G401 (cell line): ENCODE data around the gene CLHC1. TPM values are rescaled to one million over a fixed set of nuclear protein-coding genes. Genes with fewer than 3 reads are reported as not detected.
"Not testable (repeated sequence)": the region's sequence is repeated elsewhere in the genome, so short reads cannot be mapped to it uniquely, and the experiment has no call there.

ENCODE experiments used
- DNase-seq: peaks from one replicate; pipeline ENCODE4 v3.0.0-alpha.2; 2015; ENCODE audit warnings: low spot score
- in situ Hi-C: cut with HindIII; loops from 2 replicates; pipeline ENCODE4 v1.10.0; 2016; ENCODE audit warnings: low sequenced_read_pairs, mixed read lengths
- total RNA-seq: library from RNA; depleted of rRNA; stranded (reverse); fragments of >200 nt; shearing (Covaris generic); gene quantifications from 2 replicates; pipeline ENCODE4 v1.2.3, GENCODE V29; 2014; rRNA removed

CLHC1 gene
- 0.62 and 6.6 TPM in 2 replicates for total RNA-seq

DNA sequence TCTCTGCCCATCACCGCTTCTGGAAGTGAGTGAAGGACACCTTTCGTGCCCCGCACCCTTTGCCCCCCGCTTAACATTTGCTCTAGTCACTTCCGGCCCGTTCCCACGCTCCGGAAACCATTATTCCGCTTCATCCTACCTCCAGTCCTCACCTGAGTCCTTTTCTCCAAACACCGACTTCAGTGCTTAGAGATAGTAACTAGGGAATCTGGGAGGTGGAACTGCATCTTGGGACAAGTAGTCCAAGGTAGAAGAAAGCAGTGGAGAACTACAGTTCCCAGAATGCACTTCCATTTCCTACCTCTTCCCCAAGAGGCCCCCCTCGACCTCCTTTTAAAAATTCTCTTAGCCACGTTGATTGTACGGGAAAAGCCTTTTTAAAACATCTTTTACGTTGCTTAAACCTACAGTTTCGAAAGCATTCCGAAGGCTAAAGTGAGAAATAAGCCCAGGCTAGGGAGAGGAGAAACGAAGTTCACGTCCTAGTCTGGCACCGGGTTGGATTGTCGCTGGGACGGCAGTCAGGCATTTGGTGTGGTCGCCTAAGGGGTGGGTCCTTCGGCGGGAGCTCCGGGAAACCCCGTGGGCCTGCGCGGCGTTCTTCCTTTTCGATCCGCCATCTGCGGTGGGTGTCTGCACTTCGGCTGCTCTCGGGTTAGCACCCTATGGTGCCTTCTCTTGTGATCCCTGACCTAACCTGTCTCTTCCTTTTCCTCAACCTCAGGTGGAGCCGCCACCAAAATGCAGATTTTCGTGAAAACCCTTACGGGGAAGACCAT, at the start of gene CLHC1, which contains the start of gene RPS27A:
CLHC1 (minus strand) TSS at position 210 of the 779 bp plus-strand sequence. CDS start 9,882 bp downstream, outside the sequence.
RPS27A (plus strand) TSS at position 605 of the 779 bp plus-strand sequence; CDS start at position 742, 137 bp downstream.
- peak; percentile 99 for DNase-seq
- in situ Hi-C loops = no loop called here

DNA sequence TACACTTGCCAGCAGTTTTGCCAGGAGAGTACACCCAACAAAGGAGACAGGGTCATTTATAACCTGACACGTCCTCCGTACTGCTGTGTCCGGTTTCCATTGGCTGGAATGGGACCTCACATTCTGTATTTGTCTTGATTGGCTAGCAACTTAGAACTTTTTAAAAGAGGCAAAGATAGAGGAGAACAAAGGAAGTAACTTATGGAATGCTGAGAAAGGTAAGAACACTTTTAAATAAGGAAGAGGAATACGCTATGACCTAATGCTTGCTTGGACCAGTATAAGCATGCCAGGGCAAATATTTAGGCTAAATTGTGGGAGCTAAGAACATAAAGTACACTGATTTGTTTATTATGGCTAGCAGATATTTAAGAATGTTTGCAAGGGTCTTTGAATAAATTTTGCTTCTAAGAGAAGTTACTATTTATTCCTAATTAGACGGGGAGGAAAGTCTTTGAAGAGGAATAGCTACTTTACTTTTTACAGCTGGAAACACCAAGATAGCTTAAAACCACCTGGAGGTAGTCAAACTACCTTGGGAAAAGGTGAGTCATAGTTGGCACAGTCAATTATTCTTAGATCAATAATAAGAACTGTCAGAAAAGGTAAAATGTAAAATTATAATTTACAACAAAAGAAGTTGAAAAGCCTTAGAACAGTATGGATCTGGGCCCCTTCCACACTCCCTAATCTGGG, 48.9 kb upstream of the CLHC1 start:
- in situ Hi-C loops, DNase-seq: not testable (repeated sequence)

DNA sequence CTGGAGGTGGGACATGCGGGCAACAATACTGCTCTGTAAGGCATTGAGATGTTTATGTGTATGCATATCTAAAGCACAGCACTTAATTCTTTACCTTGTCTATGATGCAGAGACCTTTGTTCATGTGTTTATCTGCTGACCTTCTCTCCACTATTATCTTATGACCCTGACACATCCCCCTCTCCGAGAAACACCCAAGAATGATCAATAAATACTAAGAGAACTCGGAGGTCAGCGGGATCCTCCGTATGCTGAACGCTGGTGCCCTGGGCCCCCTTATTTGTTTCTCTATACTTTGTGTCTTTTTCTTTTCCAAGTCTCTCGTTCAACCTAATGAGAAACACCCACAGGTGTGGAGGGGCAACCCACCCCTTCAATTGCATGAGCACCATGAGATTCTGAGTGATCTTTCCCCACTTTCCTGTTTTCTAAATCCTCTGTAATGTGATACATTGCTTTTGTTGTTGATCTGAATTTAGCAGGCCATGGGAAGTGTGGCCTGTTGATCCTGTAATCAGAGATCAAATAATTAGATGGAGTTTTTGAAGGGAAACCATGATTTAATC, 47.8 kb upstream of the CLHC1 start:
- in situ Hi-C loops = not testable (repeated sequence)

DNA sequence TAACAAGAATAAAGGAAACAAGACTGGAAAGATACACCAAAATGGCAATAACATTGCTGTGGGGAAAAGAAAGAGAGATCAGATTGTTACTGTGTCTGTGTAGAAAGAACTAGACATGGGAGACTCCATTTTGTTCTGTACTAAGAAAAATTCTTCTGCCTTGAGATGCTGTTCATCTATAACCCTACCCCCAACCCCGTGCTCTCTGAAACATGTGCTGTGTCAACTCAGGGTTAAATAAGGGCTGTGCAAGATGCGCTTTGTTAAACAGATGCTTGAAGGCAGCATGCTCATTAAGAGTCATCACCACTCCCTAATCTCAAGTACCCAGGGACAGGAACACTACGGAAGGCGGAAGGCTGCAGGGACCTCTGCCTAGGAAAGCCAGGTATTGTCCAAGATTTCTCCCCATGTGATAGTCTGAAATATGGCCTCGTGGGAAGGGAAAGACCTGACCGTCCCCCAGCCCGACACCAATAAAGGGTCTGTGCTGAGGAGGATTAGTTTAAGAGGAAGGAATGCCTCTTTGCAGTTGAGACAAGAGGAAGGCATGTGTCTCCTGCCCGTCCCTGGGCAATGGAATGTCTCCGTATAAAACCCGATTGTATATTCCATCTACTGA, 47.2 kb upstream of the CLHC1 start:
- DNase-seq, in situ Hi-C loops: not testable (repeated sequence)

More for the DNA sequence above, 47.8 kb upstream of the CLHC1 start:
- DNase-seq = not testable (repeated sequence)

DNA sequence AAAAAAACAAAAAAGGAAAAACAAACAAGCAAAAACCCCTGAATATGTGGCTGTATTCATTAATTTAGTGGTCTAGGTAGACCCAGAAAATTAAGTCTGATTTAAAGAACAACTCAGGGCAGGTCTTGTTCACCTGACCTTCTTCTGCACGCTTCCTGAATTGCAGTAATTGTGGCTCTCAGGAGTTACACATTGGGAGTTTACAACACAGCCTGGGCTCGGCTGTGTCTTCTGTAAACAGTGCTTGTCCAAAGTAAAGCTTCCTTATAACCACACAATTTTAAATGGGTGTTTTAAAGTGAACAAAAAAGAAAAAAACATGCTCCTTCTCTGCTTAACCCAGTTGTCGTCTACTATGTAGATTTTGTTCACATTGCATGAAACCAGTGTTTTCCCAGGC, 45.2 kb upstream of the CLHC1 start:
- in situ Hi-C loops = no loop called here
- no peak for DNase-seq

DNA sequence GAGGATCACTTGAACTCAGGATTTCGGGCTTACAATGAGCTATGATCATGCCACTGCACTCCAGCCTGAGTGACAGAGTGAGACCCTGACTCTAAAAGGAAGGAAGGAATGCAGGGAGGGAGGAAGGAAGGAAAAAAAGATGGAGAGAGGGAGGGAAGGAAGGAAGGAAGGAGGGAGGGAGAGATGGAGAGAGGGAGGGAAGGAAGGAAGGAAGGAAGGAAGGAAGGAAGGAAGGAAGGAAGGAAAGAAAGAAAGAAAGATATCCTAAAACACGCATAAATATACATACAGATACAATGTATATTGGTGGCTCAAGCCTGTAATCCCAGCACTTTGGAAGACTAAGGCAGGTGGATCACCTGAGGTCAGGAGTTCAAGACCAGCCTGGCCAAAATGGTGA, 42.3 kb upstream of the CLHC1 start:
- DNase-seq, in situ Hi-C loops: not testable (repeated sequence)

DNA sequence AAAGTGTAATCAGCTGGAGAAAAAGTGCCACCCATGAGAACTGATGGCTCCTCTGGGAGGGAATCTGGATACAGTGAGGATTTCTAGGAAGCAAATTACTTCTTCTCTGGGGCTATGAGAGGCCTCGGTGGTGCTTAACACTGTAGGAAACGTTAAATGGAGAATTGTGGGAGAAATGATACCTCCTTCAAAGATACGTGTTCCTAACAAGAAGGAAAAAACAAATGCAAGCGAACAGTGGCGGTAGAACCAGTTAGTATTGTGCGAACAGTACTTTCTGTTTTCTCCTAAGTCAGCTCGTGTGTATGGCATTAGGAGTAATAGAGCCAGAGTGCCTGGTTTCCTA, 37.5 kb upstream of the CLHC1 start:
- peak; percentile 12 for DNase-seq
- in situ Hi-C loops = no loop called here

DNA sequence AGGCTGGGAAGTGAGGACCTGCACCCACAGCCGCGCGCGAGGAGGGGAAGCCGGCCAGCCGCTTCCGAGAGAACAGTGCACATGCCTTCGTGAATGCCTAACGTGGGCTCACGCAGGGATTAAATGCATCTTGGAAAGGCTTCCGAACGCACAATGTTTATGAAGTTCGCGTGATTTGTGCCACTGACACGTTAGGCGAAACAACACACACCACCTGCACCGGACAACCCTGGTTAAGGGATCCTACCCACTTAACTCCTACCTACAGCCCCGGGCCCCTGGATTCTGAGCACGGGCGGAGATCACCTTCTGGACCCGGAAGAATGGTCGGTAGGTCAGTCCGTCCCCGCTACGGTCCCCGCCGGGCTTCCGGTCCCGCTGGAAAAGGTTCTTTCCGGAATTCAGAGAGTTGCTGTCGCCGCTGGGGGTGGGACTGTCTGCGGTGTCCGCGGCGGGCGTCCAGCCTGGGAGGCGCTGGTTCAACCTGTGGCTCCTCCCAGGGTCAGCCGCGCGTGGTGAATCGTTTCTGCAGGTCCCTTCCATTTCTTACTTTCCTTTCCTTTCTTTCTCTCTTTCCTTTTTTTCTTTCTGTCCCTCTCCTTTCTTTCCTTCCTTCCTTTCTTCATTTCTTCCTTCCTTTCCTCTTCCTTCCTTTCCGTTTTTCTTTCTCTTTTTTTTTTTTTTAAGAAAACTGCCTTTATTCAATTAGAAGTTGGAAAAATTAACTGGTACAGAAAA, 37.0 kb upstream of the CLHC1 start, which contains the start of gene MTIF2:
MTIF2 (minus strand) TSS at position 325 of the 738 bp plus-strand sequence. CDS start 5,373 bp downstream, outside the sequence.
- DNase-seq = peak; percentile 93
- in situ Hi-C loops = no loop called here

DNA sequence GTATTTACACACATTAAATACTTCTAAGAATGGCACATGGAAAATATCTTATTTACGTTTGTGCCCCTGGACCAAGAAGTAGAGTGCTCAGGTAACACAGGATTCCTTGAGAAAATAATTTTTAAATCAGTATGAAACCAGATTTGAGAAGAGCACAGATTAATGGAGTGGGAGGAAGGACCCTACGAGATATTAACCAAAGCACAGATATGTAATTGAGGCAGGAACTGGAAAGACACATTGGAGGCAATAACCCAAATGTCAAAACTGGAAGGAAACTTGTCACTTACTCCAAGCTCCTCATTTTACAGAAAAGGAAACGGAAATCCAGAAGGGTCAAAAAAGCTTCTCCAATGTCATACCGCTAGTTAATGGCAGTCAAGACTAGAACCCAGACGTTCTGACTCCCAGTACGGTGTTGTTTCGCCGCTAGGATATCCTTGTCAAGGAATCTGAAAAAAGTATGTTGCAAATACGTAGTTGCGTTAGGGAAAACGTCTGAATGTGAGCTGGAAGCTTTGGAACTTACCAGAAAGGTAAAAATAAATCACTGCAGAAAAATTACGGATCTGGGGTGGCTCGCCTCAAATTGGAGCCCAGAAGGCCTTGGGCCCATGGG, 36.3 kb upstream of the CLHC1 start:
- DNase-seq = peak; percentile 47
- in situ Hi-C loops = no loop called here

DNA sequence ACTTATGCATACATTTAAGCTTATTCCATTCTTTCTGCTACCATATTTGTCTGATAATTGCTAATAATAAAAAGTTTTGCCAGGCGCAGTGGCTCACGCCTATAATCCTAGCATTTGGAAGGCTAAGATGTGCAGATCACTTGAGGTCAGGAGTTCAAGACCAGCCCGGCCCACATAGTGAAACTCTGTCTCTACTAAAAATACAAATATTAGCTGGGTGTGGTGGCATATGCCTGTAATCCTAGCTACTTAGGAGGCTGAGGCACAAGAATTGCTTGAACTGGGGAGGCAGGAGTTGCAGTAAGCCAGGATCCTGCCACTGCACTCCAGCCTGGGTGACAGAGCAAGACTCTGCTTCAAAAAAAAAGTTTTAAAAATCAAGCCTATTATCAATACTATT, 27.5 kb upstream of the CLHC1 start:
- DNase-seq, in situ Hi-C loops: not testable (repeated sequence)

DNA sequence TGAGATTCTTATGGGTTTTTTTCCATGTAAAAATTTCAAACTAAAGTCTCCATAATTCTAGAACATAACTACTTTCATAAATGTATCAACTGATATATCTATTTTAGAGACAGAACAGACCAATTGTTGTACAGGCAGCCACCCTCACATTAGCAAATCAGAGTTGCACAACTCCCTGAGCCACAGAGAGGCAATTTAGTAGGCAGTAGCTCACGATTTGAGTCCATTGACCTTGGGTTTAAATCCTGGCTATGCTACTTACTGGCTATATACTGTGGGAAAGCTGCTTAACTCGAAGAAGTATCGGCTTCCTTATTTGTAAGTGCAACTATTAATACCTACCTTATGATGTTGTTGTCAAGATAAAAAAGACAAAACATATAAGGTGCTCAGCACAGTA, 20.7 kb upstream of the CLHC1 start:
- in situ Hi-C loops = no loop called here

DNA sequence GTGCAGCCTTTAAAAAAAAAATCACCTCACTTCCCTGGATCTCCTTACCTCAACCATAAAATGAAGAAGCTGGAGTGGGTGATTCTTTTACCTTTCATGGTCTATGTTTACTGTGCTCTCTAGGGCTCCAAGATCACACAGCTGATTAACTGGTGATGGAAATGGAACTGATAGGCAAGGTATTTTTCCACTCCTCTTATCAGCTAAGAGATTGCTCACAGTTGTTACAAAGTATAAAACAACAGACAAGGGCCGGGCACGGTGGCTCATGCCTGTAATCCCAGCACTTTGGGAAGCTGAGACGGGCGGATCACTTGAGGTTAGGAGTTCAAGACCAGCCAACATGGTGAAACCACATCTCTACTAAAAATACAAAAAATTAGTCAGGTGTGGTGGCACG, 14.9 kb upstream of the CLHC1 start:
- in situ Hi-C loops = no loop called here
- DNase-seq = no peak

More for the DNA sequence above, 20.7 kb upstream of the CLHC1 start:
- no peak for DNase-seq

DNA sequence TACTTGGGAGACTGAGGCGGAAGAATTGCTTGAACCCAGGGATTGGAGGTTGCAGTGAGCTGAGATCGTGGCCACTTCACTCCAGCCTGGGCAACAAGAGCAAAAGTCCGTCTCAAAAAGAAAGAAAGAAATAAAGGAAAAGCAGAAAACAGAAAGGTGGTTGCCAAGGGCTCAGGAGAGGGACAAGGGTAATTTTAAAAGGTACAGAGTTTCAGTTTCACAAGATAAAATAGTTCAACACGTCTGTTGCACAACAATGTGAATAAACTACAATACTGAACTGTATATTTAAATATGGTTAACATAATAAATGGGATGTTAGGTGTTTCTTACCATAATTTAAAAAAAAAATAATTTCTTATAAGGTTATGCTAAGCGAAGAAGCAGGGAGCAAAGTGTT, 13.3 kb upstream of the CLHC1 start:
- no peak for DNase-seq
- in situ Hi-C loops = no loop called here

DNA sequence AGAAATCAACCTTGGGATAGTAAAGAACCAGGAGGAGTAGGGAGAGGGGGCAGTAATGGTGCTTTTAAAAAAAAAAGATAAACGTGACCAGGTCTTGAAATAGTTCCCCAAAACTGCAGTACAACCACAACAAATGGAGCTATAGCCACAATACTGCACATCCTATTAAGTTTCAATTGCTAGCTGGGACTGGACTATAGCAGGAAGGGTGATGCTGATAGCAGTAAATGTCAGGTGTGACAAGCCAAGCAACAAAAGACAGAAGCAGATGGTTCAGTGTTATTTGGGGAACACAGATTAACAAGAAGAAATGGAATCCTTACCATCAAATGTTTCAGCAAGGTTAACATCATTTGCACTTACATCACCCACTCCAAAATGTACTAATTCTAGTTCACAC, 10.5 kb upstream of the CLHC1 start:
- DNase-seq = no peak
- in situ Hi-C loops = no loop called here

DNA sequence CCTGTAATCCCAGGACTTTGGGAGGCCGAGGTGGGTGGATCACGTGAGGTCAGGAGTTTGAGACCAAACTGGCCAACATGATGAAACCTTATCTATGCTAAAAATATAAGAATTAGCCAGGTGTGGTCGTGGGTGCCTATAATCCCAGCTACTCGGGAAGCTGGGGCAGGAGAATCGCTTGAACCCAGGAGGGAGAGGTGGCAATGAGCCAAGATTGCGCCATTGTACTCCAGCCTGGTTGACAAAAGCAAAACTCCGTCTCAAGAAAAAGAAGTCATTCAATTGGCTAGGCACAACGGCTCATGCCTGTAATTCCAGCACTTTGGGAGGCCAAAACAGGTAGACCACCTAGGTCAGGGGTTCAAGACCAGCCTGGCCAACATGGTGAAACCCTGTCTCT, 9.5 kb upstream of the CLHC1 start:
- in situ Hi-C loops, DNase-seq: not testable (repeated sequence)

DNA sequence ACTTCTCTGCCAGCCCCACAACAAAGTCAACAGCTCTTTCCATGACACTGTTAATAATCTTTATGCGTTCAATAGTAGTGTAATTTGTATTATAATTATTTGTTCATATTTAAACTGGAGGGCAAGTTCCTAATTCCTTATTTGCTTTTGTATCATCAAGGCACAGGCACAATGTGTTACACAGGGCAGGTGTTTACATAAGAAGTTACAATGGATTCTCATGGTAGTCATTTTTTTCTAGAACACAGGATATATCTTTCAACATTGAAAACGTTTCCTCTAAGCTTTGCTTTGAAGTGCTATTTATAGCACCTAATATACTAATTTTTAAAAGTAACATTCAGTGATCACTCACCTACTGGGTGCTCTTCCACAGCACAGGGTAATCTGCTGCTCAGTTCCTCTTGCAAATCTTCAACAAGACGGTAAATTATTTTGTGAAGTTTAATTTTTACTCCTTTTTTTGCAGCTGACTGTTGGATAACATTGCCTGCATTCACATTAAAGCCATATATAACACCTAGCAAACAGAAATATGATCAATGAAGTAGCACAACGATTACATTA, 7.6 kb upstream of the CLHC1 start:
- in situ Hi-C loops = no loop called here
- DNase-seq = no peak

DNA sequence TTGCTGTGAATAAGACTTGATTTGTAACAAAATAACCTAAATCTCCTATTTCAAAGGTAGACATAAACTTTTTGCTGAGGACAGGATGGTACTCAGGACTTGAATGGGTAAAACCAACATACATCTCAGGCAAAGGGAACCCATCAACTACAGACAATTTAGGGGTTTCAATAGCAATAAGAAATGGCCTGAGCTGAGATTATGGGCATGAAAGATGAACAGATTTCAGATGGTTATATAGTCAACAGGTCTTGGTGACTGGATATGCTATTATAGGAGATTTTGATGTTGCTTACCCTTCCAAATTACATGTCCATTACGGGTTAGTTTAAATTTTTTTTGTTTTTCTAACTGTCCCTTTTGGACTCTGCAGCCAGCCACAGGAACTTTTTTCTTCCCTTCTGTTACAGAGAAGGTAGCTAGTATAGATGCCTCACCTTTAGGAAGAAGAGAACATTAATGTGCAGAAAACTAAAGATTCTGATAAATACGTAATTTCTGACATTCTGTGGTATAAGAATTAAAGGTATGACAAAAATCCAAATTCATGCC, 5.0 kb upstream of the CLHC1 start:
- DNase-seq = no peak
- in situ Hi-C loops = no loop called here
